ENCODE results near the gene RNASE4.

DNA sequence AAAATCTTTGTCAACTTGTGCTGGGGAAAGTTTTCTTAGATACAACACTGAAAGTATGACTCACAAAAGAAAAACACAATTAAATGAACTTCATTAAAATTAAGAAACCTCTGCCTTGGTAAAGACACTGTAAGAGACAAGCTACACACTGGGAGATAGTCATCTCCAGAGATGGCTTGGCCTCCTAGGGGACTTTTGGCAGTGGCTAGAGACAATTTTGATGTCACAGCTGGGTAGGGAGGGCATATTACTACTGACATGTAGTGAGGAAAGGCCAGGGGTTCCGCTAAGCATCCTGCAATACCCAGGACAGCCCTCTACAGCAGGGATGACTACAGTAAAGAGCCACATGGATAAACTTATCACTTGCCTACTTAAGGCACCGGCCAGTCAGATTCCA, 8.7 kb upstream of the RNASE4 start:
- TF ChIP-seq, protein P1, sequence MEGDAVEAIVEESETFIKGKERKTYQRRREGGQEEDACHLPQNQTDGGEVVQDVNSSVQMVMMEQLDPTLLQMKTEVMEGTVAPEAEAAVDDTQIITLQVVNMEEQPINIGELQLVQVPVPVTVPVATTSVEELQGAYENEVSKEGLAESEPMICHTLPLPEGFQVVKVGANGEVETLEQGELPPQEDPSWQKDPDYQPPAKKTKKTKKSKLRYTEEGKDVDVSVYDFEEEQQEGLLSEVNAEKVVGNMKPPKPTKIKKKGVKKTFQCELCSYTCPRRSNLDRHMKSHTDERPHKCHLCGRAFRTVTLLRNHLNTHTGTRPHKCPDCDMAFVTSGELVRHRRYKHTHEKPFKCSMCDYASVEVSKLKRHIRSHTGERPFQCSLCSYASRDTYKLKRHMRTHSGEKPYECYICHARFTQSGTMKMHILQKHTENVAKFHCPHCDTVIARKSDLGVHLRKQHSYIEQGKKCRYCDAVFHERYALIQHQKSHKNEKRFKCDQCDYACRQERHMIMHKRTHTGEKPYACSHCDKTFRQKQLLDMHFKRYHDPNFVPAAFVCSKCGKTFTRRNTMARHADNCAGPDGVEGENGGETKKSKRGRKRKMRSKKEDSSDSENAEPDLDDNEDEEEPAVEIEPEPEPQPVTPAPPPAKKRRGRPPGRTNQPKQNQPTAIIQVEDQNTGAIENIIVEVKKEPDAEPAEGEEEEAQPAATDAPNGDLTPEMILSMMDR (IDR thresholded peaks at IDR 0.05 in 2 of 3, conservative IDR thresholded peaks at IDR 0.05 in 1 of 3; ENCODE audit: borderline replicate concordance in 1 of 3, insufficient read depth in 1 of 3, low read depth in 2 of 3, low read length in 2 of 3), result no peak
- no peak for TF ChIP-seq POLR2A (IDR thresholded peaks at IDR 0.05; ENCODE audit: borderline replicate concordance, extremely low read depth, insufficient read depth, insufficient read length)
- no peak for TF ChIP-seq EZH2phosphoT487 (IDR thresholded peaks at IDR 0.05; ENCODE audit: borderline replicate concordance)
- no peak for TF ChIP-seq SIN3A (IDR thresholded peaks at IDR 0.05; ENCODE audit: low read depth)
- TF ChIP-seq EZH2 (IDR thresholded peaks at IDR 0.05), result no peak
